Endothelial cell of umbilical vein (primary cell): ENCODE measurements around the gene ITGB3. TPM values are rescaled to one million over a fixed set of nuclear protein-coding genes. Genes with fewer than 3 reads are reported as not detected.

ENCODE experiments used
- BruUV-seq: library from RNA; stranded (reverse); fragments of 400-500 nt; replicated peaks from 2 replicates; lab custom pipeline; 2021; lab: Mats Ljungman, UMichigan
- CTCF ChIA-PET: fragments of 300-600, 350-600 bp; sonication (Branson Sonifier 250); formaldehyde crosslinking; loops from one replicate; lab custom pipeline; 2021; ENCODE audit warnings: antibody characterized with exemption, inconsistent platforms; lab: Charles Lee
- POLR2A ChIA-PET: fragments of 300-600, 350-600 bp; sonication (Branson Sonifier 250); formaldehyde crosslinking; loops from one replicate; lab custom pipeline; 2021; ENCODE audit warnings: antibody characterized with exemption, inconsistent platforms; lab: Charles Lee
- DNase-seq: peaks from one replicate; pipeline ENCODE4 v3.0.0-alpha.2; 2011; ENCODE audit warnings: low read depth, low spot score
- FAIRE-seq: peaks from 2 replicates; lab custom pipeline; 2011; peaks lifted over from hg19 to GRCh38; lab: Jason Lieb, UNC
- H2AFZ ChIP-seq: 2 replicates; pipeline ENCODE4 v1.6.0; 2012; ENCODE audit warnings: low read depth, low read length, control low read depth, inconsistent platforms
- H3K27ac ChIP-seq: 2 replicates; pipeline ENCODE4 v1.5.1; 2011; ENCODE audit warnings: low read depth, mild to moderate bottlenecking, control low read depth, low read length, moderate library complexity; ENCODE audit not compliant: insufficient read depth
- H3K27me3 ChIP-seq, 2 experiments: 2 replicates each; pipeline versions ENCODE4 v1.6.0 to v1.6.1; 2011; ENCODE audit warnings: low read length in 2 of 2, mixed read lengths in 1 of 2; ENCODE audit not compliant: control insufficient read depth in 2 of 2, insufficient read depth in 2 of 2
- H3K36me3 ChIP-seq, 2 experiments: 2 replicates in 1 of 2; 3 replicates in 1 of 2; pipeline ENCODE4 v1.5.1; 2011; ENCODE audit warnings: low read length in 2 of 2, mild to moderate bottlenecking in 1 of 2, moderate library complexity in 1 of 2; ENCODE audit not compliant: control insufficient read depth in 2 of 2, insufficient read depth in 2 of 2; ENCODE audit errors: extremely low read depth in 1 of 2
- H3K4me1 ChIP-seq: 3 replicates; pipeline ENCODE4 v1.5.1; 2011; ENCODE audit warnings: mild to moderate bottlenecking, low read length; ENCODE audit not compliant: control insufficient read depth, insufficient read depth; ENCODE audit errors: extremely low read depth
- H3K4me2 ChIP-seq: 2 replicates; pipeline ENCODE4 v1.6.1; 2011; ENCODE audit warnings: low read length, control low read depth, mixed read lengths; ENCODE audit not compliant: insufficient read depth
- H3K4me3 ChIP-seq, 3 experiments: fragments of 200-600 bp in 1 of 3; sonication (generic), shearing (Covaris generic) in 1 of 3; replicated peaks in 1 of 3; 2 replicates each; pipeline ENCODE4 v1.5.1; 2011 to 2016; ENCODE audit warnings: control low read depth in 3 of 3, low read length in 3 of 3, mild to moderate bottlenecking in 2 of 3, inconsistent platforms in 1 of 3, low read depth in 1 of 3, moderate library complexity in 1 of 3; ENCODE audit not compliant: insufficient read depth in 1 of 3
- H3K79me2 ChIP-seq: 2 replicates; pipeline ENCODE4 v1.6.0; 2012; ENCODE audit warnings: low read length, inconsistent platforms; ENCODE audit not compliant: control insufficient read depth, insufficient read depth
- H3K9ac ChIP-seq: replicated peaks from 2 replicates; pipeline ENCODE3; 2011; ENCODE audit warnings: low read length, control low read depth; ENCODE audit not compliant: insufficient read depth; ENCODE audit errors: extremely low read depth
- H3K9me1 ChIP-seq: replicated peaks from 3 replicates; pipeline ENCODE4 v1.6.0; 2011; ENCODE audit warnings: mild to moderate bottlenecking, low read length; ENCODE audit not compliant: control insufficient read depth, insufficient read depth; ENCODE audit errors: extremely low read depth
- H3K9me3 ChIP-seq: replicated peaks from 2 replicates; pipeline ENCODE4 v1.5.1; 2012; ENCODE audit warnings: low read length, inconsistent platforms; ENCODE audit not compliant: control insufficient read depth, insufficient read depth
- H4K20me1 ChIP-seq: replicated peaks from 2 replicates; pipeline ENCODE3; 2011; ENCODE audit warnings: mild to moderate bottlenecking, low read length; ENCODE audit not compliant: control insufficient read depth, insufficient read depth; ENCODE audit errors: extremely low read depth
- EZH2 ChIP-seq: IDR thresholded peaks from 2 replicates; pipeline ENCODE4 v1.6.1; 2012; ENCODE audit warnings: borderline replicate concordance, low read depth, mild to moderate bottlenecking, moderate library complexity, low read length, inconsistent platforms; ENCODE audit not compliant: severe bottlenecking
- FOS ChIP-seq: IDR thresholded peaks from 2 replicates; pipeline ENCODE4 v1.6.1; 2011; ENCODE audit warnings: mild to moderate bottlenecking, low read length, moderate library complexity, borderline replicate concordance; ENCODE audit not compliant: insufficient read depth
- GATA2 ChIP-seq: IDR thresholded peaks from 2 replicates; pipeline ENCODE4 v1.7.0; 2011; ENCODE audit warnings: low read depth, mild to moderate bottlenecking, moderate library complexity, mixed read lengths, low read length; ENCODE audit not compliant: insufficient read length, insufficient read depth
- JUN ChIP-seq: IDR thresholded peaks from 2 replicates; pipeline ENCODE4 v1.6.1; 2011; ENCODE audit warnings: borderline replicate concordance, low read depth; ENCODE audit not compliant: insufficient read length, insufficient read depth
- POLR2A ChIP-seq: IDR thresholded peaks from 2 replicates; pipeline ENCODE4 v1.6.1; 2012; ENCODE audit warnings: low read depth, mild to moderate bottlenecking, control low read depth, low read length
- POLR2AphosphoS5 ChIP-seq: IDR thresholded peaks from 2 replicates; pipeline ENCODE4 v1.6.1; 2012; ENCODE audit warnings: low read depth, mild to moderate bottlenecking, control low read depth, low read length, moderate library complexity; ENCODE audit not compliant: insufficient read depth
- dilution Hi-C: fragments of 300-500 bp; cut with MboI; formaldehyde crosslinking; loops from one replicate; pipeline ENCODE4 v1.15.0; 2019; ENCODE audit warnings: low sequenced_read_pairs; ENCODE audit not compliant: extremely low pct_ligation_motif_present
- intact Hi-C: fragments of 100-400 bp; cut with micrococcal nuclease; formaldehyde crosslinking; loops from one replicate; pipeline ENCODE4 v1.10.0; 2022
- polyA plus RNA-seq, 4 experiments: library from polyadenylated mRNA; depleted of rRNA in 3 of 4; stranded (reverse) in 3 of 4; unstranded in 1 of 4; fragments of >200 nt; gene quantifications; 2 replicates each; pipeline versions ENCODE4 v1.2.1 to v1.2.3, GENCODE V29; 2011 to 2012; ENCODE audit warnings: missing spikeins in 1 of 4
- total RNA-seq: library from RNA; stranded (reverse); gene quantifications from 2 replicates; pipeline ENCODE4 v1.2.3, GENCODE V29; 2021
- TF ChIP-seq, protein P1 (sequence below): IDR thresholded peaks from 2 replicates; pipeline ENCODE4 v1.6.1; 2011; ENCODE audit not compliant: insufficient read depth, insufficient read length
- TF ChIP-seq, protein P2 (sequence below), 2 donors: IDR thresholded peaks; 1 replicate in 1 of 2; 2 replicates in 1 of 2; pipeline ENCODE4 v1.5.1; 2011; ENCODE audit warnings: low read length in 2 of 2, mild to moderate bottlenecking in 2 of 2, moderate library complexity in 2 of 2, control low read depth in 1 of 2, inconsistent platforms in 1 of 2, low read depth in 1 of 2; ENCODE audit not compliant: insufficient read depth in 1 of 2; ENCODE audit errors: extremely low read depth in 1 of 2

The ITGB3 gene
- total and polyA plus RNA-seq, 2 donors (not counting 3 experiments of a cell fraction or from before 2014, with no cell fraction given), result 55.8 to 60.0 TPM

DNA sequence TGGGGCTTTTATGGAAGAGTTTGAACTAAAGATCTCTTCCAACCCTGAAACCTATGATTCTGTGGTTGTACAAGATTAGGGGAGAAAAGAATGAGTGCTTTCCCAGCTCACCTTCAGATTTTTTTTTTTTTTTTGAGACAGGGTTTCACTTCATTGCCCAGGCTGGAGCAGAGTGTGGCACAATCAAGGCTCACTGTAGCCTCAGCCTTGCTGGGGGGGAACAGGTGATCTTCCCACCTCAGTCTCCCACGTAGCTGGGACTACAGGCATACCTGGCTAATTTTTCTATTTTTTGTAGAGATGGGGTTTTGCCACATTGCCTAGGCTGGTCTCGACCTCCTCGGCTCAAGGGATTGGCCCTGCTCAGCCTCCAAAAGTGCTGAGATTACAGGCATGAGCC, 21.8 kb upstream of the ITGB3 start:
- Histone ChIP-seq H3K4me2 (no peak overlapping the region), H4K20me1 (no peaks in the 10 kb centered on the region), H3K4me3 (no peak overlapping the region), H3K27me3 (no peaks in the 10 kb centered on the region), H3K9me3 (no peaks in the 10 kb centered on the region), H3K27ac (no peak overlapping the region), H2AFZ (no peak overlapping the region), H3K79me2 (no peaks in the 10 kb centered on the region), H3K9ac (no peak overlapping the region), H3K9me1 (no peaks in the 10 kb centered on the region), H3K36me3 (no peaks in the 10 kb centered on the region), H3K4me1 (peaks cover 11% of the 10 kb centered on the region)
- dilution Hi-C loops (no loop called here), intact Hi-C loops (no loop called here)
- no peak for DNase-seq
- no TSS peak for BruUV-seq
- POLR2A ChIA-PET, result no interaction called here
- CTCF ChIA-PET, result interaction anchor here (4.5 kb wide), 1 partner anchor 84 kb away, joined by 120 read pairs; no protein-coding TSS in a partner anchor
- TF ChIP-seq JUN (no peak), FOS (no peak)
- FAIRE-seq, result no peak

DNA sequence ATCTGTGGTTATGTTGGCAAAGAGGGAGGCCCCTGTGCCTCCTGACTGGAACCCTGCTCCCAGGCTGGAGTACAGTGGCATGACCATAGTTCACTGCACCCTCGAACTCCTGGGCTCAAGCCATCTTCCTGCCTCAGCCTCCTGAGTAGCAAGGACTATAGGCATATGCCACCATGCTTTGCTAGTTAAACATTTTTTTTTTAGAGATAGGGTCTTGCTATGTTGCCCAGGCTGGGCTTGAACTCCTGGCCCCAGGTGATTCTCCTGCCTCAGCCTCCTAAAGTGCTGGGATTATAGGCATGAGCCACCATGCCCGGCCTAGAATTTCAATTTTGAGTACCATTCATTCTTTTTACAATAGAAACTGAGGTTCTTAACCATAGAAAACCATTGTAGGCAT, 21.2 kb upstream of the ITGB3 start:
- no peak overlapping the region for H3K9ac ChIP-seq
- H3K9me1 ChIP-seq, result no peaks in the 10 kb centered on the region
- CTCF ChIA-PET, result interaction anchor here (2.6 to 4.5 kb wide), 2 partner anchors 83 kb away, joined by 20 to 120 read pairs; no protein-coding TSS in a partner anchor
- no peak overlapping the region for H3K4me2 ChIP-seq
- TF ChIP-seq EZH2, result no peak
- TF ChIP-seq, protein P1, sequence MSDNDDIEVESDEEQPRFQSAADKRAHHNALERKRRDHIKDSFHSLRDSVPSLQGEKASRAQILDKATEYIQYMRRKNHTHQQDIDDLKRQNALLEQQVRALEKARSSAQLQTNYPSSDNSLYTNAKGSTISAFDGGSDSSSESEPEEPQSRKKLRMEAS, result no peak
- no peak for TF ChIP-seq FOS
- TF ChIP-seq GATA2, result no peak
- TF ChIP-seq POLR2A, result no peak
- TF ChIP-seq POLR2AphosphoS5, result no peak
- no peak for TF ChIP-seq JUN
- TF ChIP-seq, protein P2, sequence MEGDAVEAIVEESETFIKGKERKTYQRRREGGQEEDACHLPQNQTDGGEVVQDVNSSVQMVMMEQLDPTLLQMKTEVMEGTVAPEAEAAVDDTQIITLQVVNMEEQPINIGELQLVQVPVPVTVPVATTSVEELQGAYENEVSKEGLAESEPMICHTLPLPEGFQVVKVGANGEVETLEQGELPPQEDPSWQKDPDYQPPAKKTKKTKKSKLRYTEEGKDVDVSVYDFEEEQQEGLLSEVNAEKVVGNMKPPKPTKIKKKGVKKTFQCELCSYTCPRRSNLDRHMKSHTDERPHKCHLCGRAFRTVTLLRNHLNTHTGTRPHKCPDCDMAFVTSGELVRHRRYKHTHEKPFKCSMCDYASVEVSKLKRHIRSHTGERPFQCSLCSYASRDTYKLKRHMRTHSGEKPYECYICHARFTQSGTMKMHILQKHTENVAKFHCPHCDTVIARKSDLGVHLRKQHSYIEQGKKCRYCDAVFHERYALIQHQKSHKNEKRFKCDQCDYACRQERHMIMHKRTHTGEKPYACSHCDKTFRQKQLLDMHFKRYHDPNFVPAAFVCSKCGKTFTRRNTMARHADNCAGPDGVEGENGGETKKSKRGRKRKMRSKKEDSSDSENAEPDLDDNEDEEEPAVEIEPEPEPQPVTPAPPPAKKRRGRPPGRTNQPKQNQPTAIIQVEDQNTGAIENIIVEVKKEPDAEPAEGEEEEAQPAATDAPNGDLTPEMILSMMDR (IDR thresholded peaks at IDR 0.05; ENCODE audit: extremely low read depth in 1 of 2, insufficient read depth in 1 of 2, low read depth in 1 of 2, low read length in 2 of 2), result no peak
- no TSS peak for BruUV-seq
- H3K27ac ChIP-seq, result no peak overlapping the region
- peaks cover 11% of the 10 kb centered on the region for H3K4me1 ChIP-seq
- no peak for FAIRE-seq
- H2AFZ ChIP-seq, result no peak overlapping the region
- intact Hi-C loops, result no loop called here
- dilution Hi-C loops, result no loop called here
- POLR2A ChIA-PET, result no interaction called here
- H3K9me3 ChIP-seq, result no peaks in the 10 kb centered on the region
- no peaks in the 10 kb centered on the region for H3K27me3 ChIP-seq
- no peak for DNase-seq
- H4K20me1 ChIP-seq, result no peaks in the 10 kb centered on the region
- no peak overlapping the region for H3K4me3 ChIP-seq
- H3K36me3 ChIP-seq, result no peaks in the 10 kb centered on the region
- H3K79me2 ChIP-seq, result no peaks in the 10 kb centered on the region
